GM23248 (cell line): Measurements from ENCODE around the gene IL31. TPM values are rescaled to one million over a fixed set of nuclear protein-coding genes. Genes with fewer than 3 reads are reported as not detected.

Experiments used
- DNase-seq: peaks from one replicate; pipeline ENCODE4 v3.0.0-alpha.2; 2015
- H2AFZ ChIP-seq: fragments of 200-600 bp; sonication (generic); 2 replicates; pipeline ENCODE4 v1.6.1; 2016; ENCODE audit warnings: antibody characterized with exemption
- H3F3A ChIP-seq: fragments of 200-600 bp; sonication (generic); 2 replicates; pipeline ENCODE4 v1.6.1; 2016; ENCODE audit warnings: mild to moderate bottlenecking, antibody characterized with exemption, mixed run types; ENCODE audit not compliant: insufficient read depth
- H3K27ac ChIP-seq: fragments of 200-600 bp; sonication (generic); 2 replicates; pipeline ENCODE4 v1.5.1; 2016; ENCODE audit warnings: mild to moderate bottlenecking
- H3K27me3 ChIP-seq: fragments of 200-600 bp; sonication (generic); replicated peaks from 2 replicates; pipeline ENCODE4 v1.6.1; 2016; ENCODE audit warnings: mild to moderate bottlenecking; ENCODE audit not compliant: insufficient read depth
- H3K36me3 ChIP-seq: fragments of 200-600 bp; sonication (generic); 2 replicates; pipeline ENCODE4 v1.6.1; 2016; ENCODE audit warnings: low read depth, mild to moderate bottlenecking
- H3K4me1 ChIP-seq: fragments of 200-600 bp; sonication (generic); 2 replicates; pipeline ENCODE4 v1.6.1; 2016; ENCODE audit warnings: mild to moderate bottlenecking; ENCODE audit not compliant: insufficient read depth
- H3K4me2 ChIP-seq: fragments of 200-600 bp; sonication (generic); one replicate; pipeline ENCODE4 v1.6.1; 2016; ENCODE audit warnings: mild to moderate bottlenecking; ENCODE audit not compliant: unreplicated experiment
- H3K4me3 ChIP-seq: fragments of 200-600 bp; sonication (generic); 2 replicates; pipeline ENCODE4 v1.5.1; 2016; ENCODE audit warnings: mild to moderate bottlenecking
- H3K79me2 ChIP-seq: fragments of 200-600 bp; sonication (generic); 2 replicates; pipeline ENCODE4 v1.6.1; 2016; ENCODE audit warnings: mild to moderate bottlenecking; ENCODE audit not compliant: insufficient read depth
- H3K9ac ChIP-seq: fragments of 200-600 bp; sonication (generic); 2 replicates; pipeline ENCODE4 v1.6.1; 2016; ENCODE audit warnings: mild to moderate bottlenecking
- H3K9me2 ChIP-seq: fragments of 200-600 bp; sonication (generic); 2 replicates; pipeline ENCODE4 v1.6.1; 2016; ENCODE audit warnings: mixed run types, mild to moderate bottlenecking, moderate library complexity; ENCODE audit not compliant: insufficient read depth
- H3K9me3 ChIP-seq: fragments of 200-600 bp; sonication (generic); one replicate; pipeline ENCODE4 v1.6.1; 2017; ENCODE audit warnings: low read depth
- H4K20me1 ChIP-seq: fragments of 200-600 bp; sonication (generic); 2 replicates; pipeline ENCODE4 v1.6.0; 2016; ENCODE audit not compliant: insufficient read depth
- EZH2 ChIP-seq: fragments of 200-600 bp; sonication (generic); IDR thresholded peaks from 2 replicates; pipeline ENCODE4 v1.6.1; 2018; ENCODE audit warnings: antibody characterized with exemption, mild to moderate bottlenecking; ENCODE audit not compliant: insufficient read depth, poor library complexity, severe bottlenecking
- EZH2phosphoT487 ChIP-seq: fragments of 200-600 bp; sonication (generic); IDR thresholded peaks from 2 replicates; pipeline ENCODE4 v1.6.1; 2018; ENCODE audit warnings: antibody characterized with exemption, moderate library complexity, mild to moderate bottlenecking, low read depth; ENCODE audit not compliant: insufficient read depth
- WGBS, 2 experiments: methylation state at CpG; one replicate each; pipeline ENCODE4 v1.1.6; 2015 to 2017; ENCODE audit warnings: low lambda C conversion rate in 2 of 2, low coverage in 1 of 2; ENCODE audit errors: missing lambda C conversion rate in 2 of 2; 5-methylcytosine and 5-hydroxymethylcytosine counted together
- in situ Hi-C: fragments of 300-500 bp; cut with MboI; formaldehyde crosslinking; loops from 2 replicates; pipeline ENCODE4 v1.15.0; 2020
- polyA plus RNA-seq: library from polyadenylated mRNA; unstranded; fragments of >200 nt; fragmentation: Nextera tagmentation; extraction: Ambion mirVana; gene quantifications from 2 replicates; pipeline ENCODE4 v1.2.1, GENCODE V29; 2016
- total RNA-seq: library from RNA; depleted of rRNA; stranded (reverse); fragments of >200 nt; shearing (Covaris generic); gene quantifications from 2 replicates; pipeline ENCODE4 v1.2.3, GENCODE V29; 2014

Gene IL31
- total and polyA plus RNA-seq, 2 experiments from 2014 or later, result not detected

GRCh38 chr12:122207391-122207790 is 33.4 kb upstream of the IL31 start:
- Histone ChIP-seq H3F3A (peaks cover 14% of the 10 kb centered on the region; the same call in 1 of the 2 replicates), H3K27ac (no peak overlapping the region), H3K4me1 (no peaks in the 10 kb centered on the region), H2AFZ (no peak overlapping the region), H3K9me3 (no peaks in the 10 kb centered on the region), H3K27me3 (no peaks in the 10 kb centered on the region; the same call in 1 of the 2 replicates), H3K9ac (no peak overlapping the region), H3K36me3 (peaks cover 8% of the 10 kb centered on the region; the same call in 1 of the 2 replicates), H4K20me1 (no peaks in the 10 kb centered on the region), H3K79me2 (no peaks in the 10 kb centered on the region), H3K4me2 (no peak overlapping the region), H3K4me3 (no peak overlapping the region), H3K9me2 (no peaks in the 10 kb centered on the region)
- 89 to 95% methylated on average over 7 to 8 of the region's 8 CpGs for WGBS, 2 experiments
- TF ChIP-seq EZH2, result no peak
- no peak for TF ChIP-seq EZH2phosphoT487
- in situ Hi-C loops, result no loop called here
- DNase-seq, result no peak

DNA sequence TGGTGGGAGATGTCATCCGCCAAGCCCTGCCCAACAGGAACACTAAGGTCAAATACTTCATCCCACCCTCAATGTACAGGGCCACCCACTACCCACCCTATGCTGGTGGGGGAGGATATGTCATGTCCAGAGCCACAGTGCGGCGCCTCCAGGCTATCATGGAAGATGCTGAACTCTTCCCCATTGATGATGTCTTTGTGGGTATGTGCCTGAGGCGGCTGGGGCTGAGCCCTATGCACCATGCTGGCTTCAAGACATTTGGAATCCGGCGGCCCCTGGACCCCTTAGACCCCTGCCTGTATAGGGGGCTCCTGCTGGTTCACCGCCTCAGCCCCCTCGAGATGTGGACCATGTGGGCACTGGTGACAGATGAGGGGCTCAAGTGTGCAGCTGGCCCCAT is 33.0 kb upstream of the IL31 start:
- Histone ChIP-seq H3K36me3 (peaks cover 4% of the 10 kb centered on the region; the same call in 1 of the 2 replicates), H3K4me1 (no peaks in the 10 kb centered on the region), H4K20me1 (no peaks in the 10 kb centered on the region), H3K27ac (no peak overlapping the region), H3K9ac (no peak overlapping the region), H2AFZ (no peak overlapping the region), H3K9me2 (no peaks in the 10 kb centered on the region), H3K79me2 (no peaks in the 10 kb centered on the region), H3K4me3 (no peak overlapping the region), H3F3A (peaks cover 15% of the 10 kb centered on the region; the same call in 1 of the 2 replicates), H3K9me3 (no peaks in the 10 kb centered on the region), H3K27me3 (no peaks in the 10 kb centered on the region; the same call in 1 of the 2 replicates), H3K4me2 (no peak overlapping the region)
- in situ Hi-C loops, result no loop called here
- 79 to 92% methylated on average over 7 to 8 of the region's 8 CpGs for WGBS, 2 experiments
- no peak for DNase-seq
- TF ChIP-seq EZH2 (no peak), EZH2phosphoT487 (no peak)

DNA sequence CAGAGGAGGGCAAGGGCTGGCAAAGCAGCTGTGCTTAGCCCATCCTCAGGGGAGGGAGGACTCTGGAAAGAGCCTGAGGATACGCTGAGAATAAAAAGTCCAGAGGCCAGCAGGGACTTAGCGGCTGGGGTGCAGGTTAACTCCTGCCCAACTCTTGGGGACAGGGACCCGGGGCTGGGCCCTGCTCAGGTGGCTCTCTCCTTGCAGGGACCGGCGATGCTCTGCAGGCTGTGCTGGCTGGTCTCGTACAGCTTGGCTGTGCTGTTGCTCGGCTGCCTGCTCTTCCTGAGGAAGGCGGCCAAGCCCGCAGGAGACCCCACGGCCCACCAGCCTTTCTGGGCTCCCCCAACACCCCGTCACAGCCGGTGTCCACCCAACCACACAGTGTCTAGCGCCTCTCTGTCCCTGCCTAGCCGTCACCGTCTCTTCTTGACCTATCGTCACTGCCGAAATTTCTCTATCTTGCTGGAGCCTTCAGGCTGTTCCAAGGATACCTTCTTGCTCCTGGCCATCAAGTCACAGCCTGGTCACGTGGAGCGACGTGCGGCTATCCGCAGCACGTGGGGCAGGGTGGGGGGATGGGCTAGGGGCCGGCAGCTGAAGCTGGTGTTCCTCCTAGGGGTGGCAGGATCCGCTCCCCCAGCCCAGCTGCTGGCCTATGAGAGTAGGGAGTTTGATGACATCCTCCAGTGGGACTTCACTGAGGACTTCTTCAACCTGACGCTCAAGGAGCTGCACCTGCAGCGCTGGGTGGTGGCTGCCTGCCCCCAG is 32.3 kb upstream of the IL31 start:
- no peaks in the 10 kb centered on the region; the same call in 1 of the 2 replicates for H3K27me3 ChIP-seq
- no peaks in the 10 kb centered on the region for H3K9me3 ChIP-seq
- 68 to 71% methylated on average over 26 to 27 of the region's 27 CpGs for WGBS, 2 experiments
- no peak overlapping the region for H3K4me2 ChIP-seq
- no peaks in the 10 kb centered on the region for H3K4me1 ChIP-seq
- in situ Hi-C loops, result no loop called here
- no peaks in the 10 kb centered on the region for H3K79me2 ChIP-seq
- TF ChIP-seq EZH2 (no peak), EZH2phosphoT487 (no peak)
- no peak overlapping the region for H3K27ac ChIP-seq
- H3K9ac ChIP-seq, result no peak overlapping the region
- peaks cover 15% of the 10 kb centered on the region; the same call in 1 of the 2 replicates for H3F3A ChIP-seq
- 0 out of 2 replicates have a peak, but pooled peaks cover 2% of the 10 kb centered on the region for H3K36me3 ChIP-seq
- no peaks in the 10 kb centered on the region for H3K9me2 ChIP-seq
- no peak for DNase-seq
- no peak overlapping the region for H2AFZ ChIP-seq
- no peaks in the 10 kb centered on the region for H4K20me1 ChIP-seq
- no peak overlapping the region for H3K4me3 ChIP-seq

DNA sequence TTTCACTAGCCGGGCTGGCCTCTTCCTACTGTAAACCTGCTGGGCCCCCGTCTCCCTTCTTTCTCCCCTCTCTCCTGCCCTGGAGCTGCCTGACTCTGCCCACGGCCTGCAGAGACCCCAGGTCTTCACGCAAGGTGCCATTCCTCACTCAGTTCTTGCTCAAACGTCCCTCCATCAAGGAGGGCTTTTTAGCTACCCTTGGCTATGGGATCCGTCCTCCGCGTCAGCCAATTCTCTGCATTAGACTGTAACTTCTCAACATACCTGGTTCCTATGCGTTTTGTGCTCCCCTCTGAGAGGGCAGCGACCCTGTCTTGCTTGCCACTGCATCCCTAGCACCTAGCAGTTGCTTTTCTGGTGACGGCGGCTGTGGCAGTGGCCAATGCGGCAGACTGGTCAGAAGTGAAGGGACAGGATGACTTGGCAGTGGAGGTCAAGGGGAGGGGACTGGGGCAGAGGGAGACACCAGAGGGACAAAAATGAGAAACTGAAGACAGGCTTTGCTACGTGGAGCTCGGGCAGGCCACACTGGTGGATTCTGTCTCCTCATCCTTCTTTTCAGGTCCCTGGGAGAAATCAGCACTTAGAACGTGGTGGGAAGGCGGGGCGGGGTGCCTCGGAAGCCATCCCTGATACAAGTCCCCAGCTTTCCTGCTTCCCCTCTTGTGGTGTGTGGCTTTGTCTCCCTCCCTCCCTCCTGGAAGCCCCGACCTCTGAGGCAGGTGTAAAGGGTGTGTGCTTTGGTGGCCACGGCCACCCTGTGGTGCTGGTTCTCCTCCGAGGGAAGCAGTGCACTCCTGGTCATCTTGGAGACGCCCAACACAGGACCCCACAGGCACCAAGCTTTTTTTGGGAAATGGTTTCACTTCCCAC is 31.3 kb upstream of the IL31 start:
- Histone ChIP-seq H2AFZ (no peak overlapping the region), H3K36me3 (no peaks in the 10 kb centered on the region), H3K9ac (no peak overlapping the region), H3K4me1 (no peaks in the 10 kb centered on the region), H3K79me2 (no peaks in the 10 kb centered on the region), H3K27me3 (no peaks in the 10 kb centered on the region; the same call in 1 of the 2 replicates), H3K9me2 (no peaks in the 10 kb centered on the region), H3K4me2 (no peak overlapping the region), H3F3A (peaks cover 15% of the 10 kb centered on the region; the same call in 1 of the 2 replicates), H4K20me1 (no peaks in the 10 kb centered on the region), H3K9me3 (no peaks in the 10 kb centered on the region), H3K27ac (no peak overlapping the region), H3K4me3 (no peak overlapping the region)
- 40 to 45% methylated on average over 23 of the region's 23 CpGs for WGBS, 2 experiments
- in situ Hi-C loops, result no loop called here
- DNase-seq, result peak; percentile 20
- TF ChIP-seq EZH2phosphoT487 (no peak), EZH2 (no peak)
